GM12878 (cell line): Measurements from ENCODE around the gene ZMYM1. TPM values are rescaled to one million over a fixed set of nuclear protein-coding genes. Genes with fewer than 3 reads are reported as not detected.

Source experiments
- ATAC-seq: fragments of 200-7000 bp; cut with Tn5 transposase; 3 replicates; pipeline ENCODE4 v1.9.1; 2020; ENCODE audit warnings: mild to moderate bottlenecking, moderate library complexity
- BruUV-seq: library from RNA; stranded (reverse); fragments of 400-500 nt; replicated peaks from 2 replicates; lab custom pipeline; 2021; lab: Mats Ljungman, UMichigan
- CTCF ChIA-PET: fragments of 300-600 bp; sonication (Branson Sonifier 250); formaldehyde crosslinking; extraction: SDS; loops from one replicate; lab custom pipeline; 2021; ENCODE audit warnings: inconsistent platforms; lab: Yijun Ruan, JAX
- POLR2A ChIA-PET: fragments of 350-600 bp; formaldehyde crosslinking; extraction: SDS; loops from one replicate; lab custom pipeline; 2021; ENCODE audit warnings: inconsistent platforms; lab: Charles Lee
- RAD21 ChIA-PET: fragments of 300-600 bp; sonication (Branson Sonifier 250); formaldehyde crosslinking; loops from one replicate; lab custom pipeline; 2023; ENCODE audit warnings: antibody characterized with exemption; ENCODE audit not compliant: unreplicated experiment; lab: Charles Lee
- SMC1A ChIA-PET: fragments of 300-600 bp; sonication (Branson Sonifier 250); formaldehyde crosslinking; loops from one replicate; lab custom pipeline; 2023; ENCODE audit not compliant: unreplicated experiment, uncharacterized antibody; lab: Charles Lee
- DNase-seq: peaks from one replicate; pipeline ENCODE4 v3.0.0-alpha.2; 2011; ENCODE audit warnings: low read depth, low spot score
- FAIRE-seq: peaks from 3 replicates; lab custom pipeline; 2011; peaks lifted over from hg19 to GRCh38; lab: Jason Lieb, UNC
- H2AFZ ChIP-seq: 2 replicates; pipeline ENCODE4 v1.6.0; 2011; ENCODE audit warnings: low read depth, low read length, control low read depth; ENCODE audit not compliant: control insufficient read depth
- H3K27ac ChIP-seq: 2 replicates; pipeline ENCODE4 v1.5.1; 2011; ENCODE audit warnings: control low read depth; ENCODE audit not compliant: control insufficient read depth, insufficient read depth
- H3K27me3 ChIP-seq, 2 experiments: replicated peaks in 1 of 2; 2 replicates each; pipeline versions ENCODE4 v1.6.0 to v1.6.1; 2011; ENCODE audit warnings: low read length in 1 of 2; ENCODE audit not compliant: control insufficient read depth in 2 of 2, insufficient read depth in 2 of 2
- H3K36me3 ChIP-seq, 2 experiments: 2 replicates each; pipeline ENCODE4 v1.5.1; 2011; ENCODE audit warnings: low read length in 1 of 2; ENCODE audit not compliant: control insufficient read depth in 2 of 2, insufficient read depth in 2 of 2
- H3K4me1 ChIP-seq: 2 replicates; pipeline ENCODE4 v1.6.1; 2011; ENCODE audit warnings: mild to moderate bottlenecking, low read length, moderate library complexity, mixed read lengths; ENCODE audit not compliant: control insufficient read depth, insufficient read depth
- H3K4me2 ChIP-seq: 2 replicates; pipeline ENCODE4 v1.6.0; 2011; ENCODE audit warnings: control low read depth; ENCODE audit not compliant: control insufficient read depth, insufficient read depth
- H3K4me3 ChIP-seq: fragments of 200-600 bp; sonication (generic); 2 replicates; pipeline ENCODE4 v1.5.1; 2016
- H3K79me2 ChIP-seq: 2 replicates; pipeline ENCODE4 v1.6.0; 2011; ENCODE audit warnings: low read length; ENCODE audit not compliant: control insufficient read depth, insufficient read depth
- H3K9ac ChIP-seq: 2 replicates; pipeline ENCODE4 v1.8.0; 2011; ENCODE audit warnings: low read length, control low read depth, mixed read lengths; ENCODE audit not compliant: control insufficient read depth, insufficient read depth
- H3K9me3 ChIP-seq: replicated peaks from 3 replicates; pipeline ENCODE4 v1.5.1; 2011; ENCODE audit warnings: mild to moderate bottlenecking, low read length; ENCODE audit not compliant: control insufficient read depth, insufficient read depth
- H4K20me1 ChIP-seq: 2 replicates; pipeline ENCODE4 v1.6.0; 2011; ENCODE audit not compliant: control insufficient read depth, insufficient read depth
- ATF7 ChIP-seq: fragments of 450-650 bp; IDR thresholded peaks from 2 replicates; pipeline ENCODE4 v1.6.1; 2016; ENCODE audit warnings: low read depth, mild to moderate bottlenecking
- CEBPB ChIP-seq, 2 experiments: fragments of 150-350 bp in 1 of 2; IDR thresholded peaks; 2 replicates each; pipeline ENCODE4 v1.6.1; 2012 to 2014; ENCODE audit warnings: low read depth in 2 of 2, low read length in 2 of 2, borderline replicate concordance in 1 of 2, inconsistent platforms in 1 of 2
- GABPA ChIP-seq: IDR thresholded peaks from 2 replicates; pipeline ENCODE4 v1.6.1; 2014; ENCODE audit warnings: antibody characterized with exemption, low read depth, mild to moderate bottlenecking, inconsistent platforms
- HDAC6 ChIP-seq: fragments of 200-600 bp; sonication (generic); IDR thresholded peaks from one replicate; pipeline ENCODE4 v1.8.0; 2017; ENCODE audit warnings: antibody characterized with exemption; ENCODE audit not compliant: unreplicated experiment
- KDM1A ChIP-seq: fragments of 200-600 bp; sonication (generic); IDR thresholded peaks from 2 replicates; pipeline ENCODE4 v1.6.1; 2016; ENCODE audit warnings: borderline replicate concordance
- KLF5 ChIP-seq: fragments of 450-650 bp; IDR thresholded peaks from 2 replicates; pipeline ENCODE4 v1.6.1; 2014; ENCODE audit warnings: mild to moderate bottlenecking; ENCODE audit not compliant: partially characterized antibody
- NR2C1 ChIP-seq: fragments of 450-650 bp; IDR thresholded peaks from 2 replicates; pipeline ENCODE4 v1.6.1; 2017; ENCODE audit warnings: antibody characterized with exemption, mild to moderate bottlenecking, moderate library complexity
- PAX5 ChIP-seq: IDR thresholded peaks from 2 replicates; pipeline ENCODE4 v1.6.1; 2011; ENCODE audit warnings: low read depth, low read length, borderline replicate concordance
- PML ChIP-seq: IDR thresholded peaks from 2 replicates; pipeline ENCODE4 v1.6.1; 2012; ENCODE audit warnings: low read length, inconsistent platforms
- RCOR1 ChIP-seq: conservative IDR thresholded peaks from 2 replicates; pipeline ENCODE4 v1.6.1; 2012; ENCODE audit warnings: low read depth, low read length, improper control_type of control experiment
- RFX5 ChIP-seq: IDR thresholded peaks from 2 replicates; pipeline ENCODE4 v1.6.1; 2011; ENCODE audit warnings: low read depth, low read length, improper control_type of control experiment
- RUNX3 ChIP-seq: IDR thresholded peaks from 2 replicates; pipeline ENCODE4 v1.6.1; 2012; ENCODE audit warnings: low read length, inconsistent platforms
- TARDBP ChIP-seq: IDR thresholded peaks from 2 replicates; pipeline ENCODE4 v1.6.1; 2016; ENCODE audit warnings: borderline replicate concordance
- ZNF24 ChIP-seq: fragments of 450-650 bp; IDR thresholded peaks from 2 replicates; pipeline ENCODE4 v1.6.1; 2017; ENCODE audit warnings: antibody characterized with exemption, mild to moderate bottlenecking
- WGBS: methylation state at CpG from one replicate; pipeline ENCODE4 v1.1.6; 2016; ENCODE audit warnings: low lambda C conversion rate; ENCODE audit not compliant: insufficient replicate concordance, insufficient coverage; ENCODE audit errors: missing lambda C conversion rate; 5-methylcytosine and 5-hydroxymethylcytosine counted together
- in situ Hi-C: fragments of 300-500 bp; cut with MboI; formaldehyde crosslinking; loops from 9 replicates; pipeline ENCODE4 v1.14.3; 2018; ENCODE audit warnings: mixed read lengths
- intact Hi-C: fragments of 100-400 bp; cut with micrococcal nuclease; formaldehyde crosslinking; loops from one replicate; pipeline ENCODE4 v1.14.2; 2022; ENCODE audit not compliant: unreplicated experiment
- polyA plus RNA-seq, 11 experiments: library from polyadenylated mRNA; depleted of rRNA in 4 of 11; unstranded in 6 of 11; stranded (reverse) in 5 of 11; fragments of >200 nt; fragmentation: Nextera tagmentation in 4 of 11; fragmentation: Illumina TruSeq in 1 of 11; extraction: Ambion mirVana in 4 of 11; extraction: Trizol in 1 of 11; gene quantifications; 1 replicate in 1 of 11; 2 replicates in 10 of 11; pipeline versions ENCODE4 v1.2.1 to v1.2.3, GENCODE V29; 2011 to 2016; ENCODE audit warnings: inconsistent platforms in 2 of 11, missing spikeins in 2 of 11, low read depth in 1 of 11
- total RNA-seq, 4 experiments: library from RNA; depleted of rRNA in 3 of 4; stranded (reverse); fragments of >200 nt in 3 of 4; fragmentation: Illumina TruSeq in 1 of 4; extraction: Trizol in 1 of 4; gene quantifications; 2 replicates each; pipeline versions ENCODE4 v1.2.1 to v1.2.3, GENCODE V29; 2013 to 2021
- TF ChIP-seq, protein P1 (sequence below): fragments of 450-650 bp; formaldehyde crosslinking; IDR thresholded peaks from 2 replicates; pipeline ENCODE4 v1.4.0; 2022; ENCODE audit warnings: mild to moderate bottlenecking, moderate library complexity
- TF ChIP-seq, protein P2 (sequence below): IDR thresholded peaks from 2 replicates; pipeline ENCODE4 v1.6.1; 2012; ENCODE audit warnings: low read depth, low read length, improper control_type of control experiment
- TF ChIP-seq, protein P3 (sequence below): fragments of 450-650 bp; IDR thresholded peaks from 2 replicates; pipeline ENCODE4 v1.6.1; 2017; ENCODE audit warnings: mild to moderate bottlenecking, low read depth, inconsistent platforms; ENCODE audit not compliant: poor library complexity, severe bottlenecking

ZMYM1 gene
- total and polyA plus RNA-seq, 10 of the 15 experiments (the other 5 are each of a cell fraction or from before 2014, with no cell fraction given), result 0.45 to 5.2 (median 1.4) TPM

DNA sequence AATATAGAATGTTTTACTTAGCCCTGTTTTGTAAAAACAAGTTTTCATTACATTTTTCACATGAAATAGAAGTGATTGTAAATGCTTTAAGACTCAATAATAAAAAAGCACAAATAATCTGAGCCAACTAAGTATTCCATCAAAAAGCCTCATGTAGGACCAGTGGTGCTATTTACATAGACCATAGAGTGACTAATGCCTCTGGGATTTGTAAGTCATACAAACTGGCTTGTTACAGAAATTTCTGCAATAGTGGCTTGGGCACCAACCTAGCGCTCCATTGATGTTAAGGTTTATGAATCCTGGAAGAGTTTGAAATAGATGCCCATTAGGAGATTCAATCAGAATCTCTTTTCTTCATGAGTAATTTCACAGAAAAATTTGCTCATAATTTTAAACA lies 31.9 kb downstream of the ZMYM1 start:
- ChIA-PET SMC1A (no interaction called here), CTCF (no interaction called here), POLR2A (no interaction called here), RAD21 (no interaction called here)
- Histone ChIP-seq H3K27me3 (no peaks in the 10 kb centered on the region), H3K79me2 (no peaks in the 10 kb centered on the region), H3K36me3 (no peaks in the 10 kb centered on the region), H4K20me1 (no peaks in the 10 kb centered on the region), H3K9me3 (no peaks in the 10 kb centered on the region), H3K4me3 (no peak overlapping the region), H3K4me1 (no peaks in the 10 kb centered on the region), H3K4me2 (no peak overlapping the region), H3K9ac (no peak overlapping the region), H2AFZ (no peak overlapping the region), H3K27ac (no peak overlapping the region)
- intact Hi-C loops, result no loop called here
- no peak for FAIRE-seq
- in situ Hi-C loops, result no loop called here
- no peak for ATAC-seq
- no TSS peak for BruUV-seq
- no peak for TF ChIP-seq RUNX3
- no peak for TF ChIP-seq ATF7
- no peak for TF ChIP-seq RCOR1
- TF ChIP-seq KLF5, result no peak
- TF ChIP-seq PAX5, result no peak
- TF ChIP-seq NR2C1, result no peak
- no peak for TF ChIP-seq GABPA
- TF ChIP-seq ZNF24, result no peak
- no peak for TF ChIP-seq TARDBP
- no peak for TF ChIP-seq KDM1A
- no peak for TF ChIP-seq HDAC6
- TF ChIP-seq, protein P1, sequence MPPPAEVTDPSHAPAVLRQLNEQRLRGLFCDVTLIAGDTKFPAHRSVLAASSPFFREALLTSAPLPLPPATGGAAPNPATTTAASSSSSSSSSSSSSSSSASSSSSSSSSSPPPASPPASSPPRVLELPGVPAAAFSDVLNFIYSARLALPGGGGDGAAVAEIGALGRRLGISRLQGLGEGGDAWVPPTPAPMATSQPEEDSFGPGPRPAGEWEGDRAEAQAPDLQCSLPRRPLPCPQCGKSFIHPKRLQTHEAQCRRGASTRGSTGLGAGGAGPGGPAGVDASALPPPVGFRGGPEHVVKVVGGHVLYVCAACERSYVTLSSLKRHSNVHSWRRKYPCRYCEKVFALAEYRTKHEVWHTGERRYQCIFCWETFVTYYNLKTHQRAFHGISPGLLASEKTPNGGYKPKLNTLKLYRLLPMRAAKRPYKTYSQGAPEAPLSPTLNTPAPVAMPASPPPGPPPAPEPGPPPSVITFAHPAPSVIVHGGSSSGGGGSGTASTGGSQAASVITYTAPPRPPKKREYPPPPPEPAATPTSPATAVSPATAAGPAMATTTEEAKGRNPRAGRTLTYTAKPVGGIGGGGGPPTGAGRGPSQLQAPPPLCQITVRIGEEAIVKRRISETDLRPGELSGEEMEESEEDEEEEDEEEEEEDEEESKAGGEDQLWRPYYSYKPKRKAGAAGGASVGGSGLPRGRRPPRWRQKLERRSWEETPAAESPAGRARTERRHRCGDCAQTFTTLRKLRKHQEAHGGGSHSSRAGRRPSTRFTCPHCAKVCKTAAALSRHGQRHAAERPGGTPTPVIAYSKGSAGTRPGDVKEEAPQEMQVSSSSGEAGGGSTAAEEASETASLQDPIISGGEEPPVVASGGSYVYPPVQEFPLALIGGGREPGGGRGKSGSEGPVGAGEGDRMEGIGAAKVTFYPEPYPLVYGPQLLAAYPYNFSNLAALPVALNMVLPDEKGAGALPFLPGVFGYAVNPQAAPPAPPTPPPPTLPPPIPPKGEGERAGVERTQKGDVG, result no peak
- no peak for TF ChIP-seq RFX5
- TF ChIP-seq CEBPB (IDR thresholded peaks at IDR 0.05; ENCODE audit: borderline replicate concordance in 1 of 2, low read depth in 2 of 2, low read length in 2 of 2), result no peak
- TF ChIP-seq, protein P2, sequence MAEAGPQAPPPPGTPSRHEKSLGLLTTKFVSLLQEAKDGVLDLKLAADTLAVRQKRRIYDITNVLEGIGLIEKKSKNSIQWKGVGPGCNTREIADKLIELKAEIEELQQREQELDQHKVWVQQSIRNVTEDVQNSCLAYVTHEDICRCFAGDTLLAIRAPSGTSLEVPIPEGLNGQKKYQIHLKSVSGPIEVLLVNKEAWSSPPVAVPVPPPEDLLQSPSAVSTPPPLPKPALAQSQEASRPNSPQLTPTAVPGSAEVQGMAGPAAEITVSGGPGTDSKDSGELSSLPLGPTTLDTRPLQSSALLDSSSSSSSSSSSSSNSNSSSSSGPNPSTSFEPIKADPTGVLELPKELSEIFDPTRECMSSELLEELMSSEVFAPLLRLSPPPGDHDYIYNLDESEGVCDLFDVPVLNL, result no peak
- no peak for TF ChIP-seq PML
- TF ChIP-seq, protein P3, sequence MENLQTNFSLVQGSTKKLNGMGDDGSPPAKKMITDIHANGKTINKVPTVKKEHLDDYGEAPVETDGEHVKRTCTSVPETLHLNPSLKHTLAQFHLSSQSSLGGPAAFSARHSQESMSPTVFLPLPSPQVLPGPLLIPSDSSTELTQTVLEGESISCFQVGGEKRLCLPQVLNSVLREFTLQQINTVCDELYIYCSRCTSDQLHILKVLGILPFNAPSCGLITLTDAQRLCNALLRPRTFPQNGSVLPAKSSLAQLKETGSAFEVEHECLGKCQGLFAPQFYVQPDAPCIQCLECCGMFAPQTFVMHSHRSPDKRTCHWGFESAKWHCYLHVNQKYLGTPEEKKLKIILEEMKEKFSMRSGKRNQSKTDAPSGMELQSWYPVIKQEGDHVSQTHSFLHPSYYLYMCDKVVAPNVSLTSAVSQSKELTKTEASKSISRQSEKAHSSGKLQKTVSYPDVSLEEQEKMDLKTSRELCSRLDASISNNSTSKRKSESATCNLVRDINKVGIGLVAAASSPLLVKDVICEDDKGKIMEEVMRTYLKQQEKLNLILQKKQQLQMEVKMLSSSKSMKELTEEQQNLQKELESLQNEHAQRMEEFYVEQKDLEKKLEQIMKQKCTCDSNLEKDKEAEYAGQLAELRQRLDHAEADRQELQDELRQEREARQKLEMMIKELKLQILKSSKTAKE, result no peak
- DNase-seq, result no peak
- 100% methylated on average over 1 of the region's 1 CpG for WGBS
